NCI-H1048 (cell line): ENCODE data around the gene MNT.

Source experiments
- DNase-seq: peaks from one replicate; lab custom pipeline; 2025; lab: John Stamatoyannopoulos, UW

Gene MNT

DNA sequence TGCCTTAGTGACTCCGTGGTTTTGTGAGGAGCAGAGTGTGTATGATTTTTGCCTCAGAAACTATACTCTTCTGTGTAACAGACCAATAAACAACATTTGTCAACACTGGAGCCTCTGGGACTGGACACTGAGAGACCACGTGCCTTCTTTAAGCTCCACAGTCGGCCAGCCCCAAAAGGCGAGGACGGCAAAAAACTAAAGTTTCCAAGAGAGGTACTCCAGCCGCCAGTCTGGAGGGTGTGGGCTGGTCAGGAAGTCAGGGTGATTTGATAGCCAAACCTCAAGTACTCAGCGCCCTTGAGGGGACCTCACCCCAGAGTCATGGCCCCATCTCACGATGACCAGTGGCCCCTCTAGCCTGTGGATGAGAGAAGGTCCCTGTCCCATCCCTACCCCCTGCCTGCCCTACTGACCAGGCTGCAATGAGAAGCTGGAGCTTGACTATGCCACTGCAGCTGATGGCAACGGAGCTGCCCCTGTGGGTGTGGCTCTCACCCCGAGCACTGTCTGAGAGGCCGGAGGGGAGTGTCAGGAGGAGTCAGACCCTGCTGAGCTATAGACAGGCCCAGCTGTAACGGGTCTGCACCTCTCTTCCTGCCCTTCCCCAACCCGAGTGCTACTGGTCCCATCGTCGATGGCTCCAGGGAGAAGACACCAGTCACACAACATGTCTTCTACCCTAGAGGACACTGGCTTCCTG lies 19.8 kb downstream of the MNT start:
- DNase-seq, result no peak

DNA sequence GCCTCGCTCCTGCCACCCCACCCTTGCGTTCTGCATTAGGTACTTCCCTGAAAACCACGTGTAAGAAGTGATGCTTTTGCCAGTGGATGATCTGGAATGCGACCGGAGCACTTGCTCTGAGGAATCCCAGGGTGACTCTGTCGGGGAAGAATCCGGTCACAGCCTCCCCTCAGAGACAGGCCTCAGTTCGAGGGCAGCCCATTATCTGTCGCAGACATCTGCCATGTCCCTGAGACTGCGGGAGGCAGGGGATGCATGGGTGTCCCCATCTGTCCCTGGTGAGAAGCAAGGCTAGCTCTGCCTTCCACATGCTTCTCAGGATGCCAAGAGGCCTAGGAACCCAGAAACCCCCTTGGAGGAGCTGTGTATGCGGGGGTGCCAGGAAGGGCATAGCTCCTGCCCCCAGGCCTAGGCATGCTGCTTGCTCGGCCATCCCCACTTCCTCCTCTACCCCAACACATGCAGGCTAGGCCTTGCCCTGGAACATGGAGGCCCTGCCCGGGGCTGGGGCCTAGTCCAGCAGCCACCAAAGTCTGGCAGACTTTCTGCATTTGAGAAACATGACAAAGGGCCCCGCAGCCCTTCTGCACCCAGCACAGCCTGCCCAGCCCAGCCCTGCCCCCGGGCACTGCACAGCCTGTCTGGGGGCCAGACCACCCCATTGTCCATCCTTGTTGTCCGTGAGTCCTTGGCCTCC lies 20.5 kb downstream of the MNT start:
- DNase-seq, result no peak

DNA sequence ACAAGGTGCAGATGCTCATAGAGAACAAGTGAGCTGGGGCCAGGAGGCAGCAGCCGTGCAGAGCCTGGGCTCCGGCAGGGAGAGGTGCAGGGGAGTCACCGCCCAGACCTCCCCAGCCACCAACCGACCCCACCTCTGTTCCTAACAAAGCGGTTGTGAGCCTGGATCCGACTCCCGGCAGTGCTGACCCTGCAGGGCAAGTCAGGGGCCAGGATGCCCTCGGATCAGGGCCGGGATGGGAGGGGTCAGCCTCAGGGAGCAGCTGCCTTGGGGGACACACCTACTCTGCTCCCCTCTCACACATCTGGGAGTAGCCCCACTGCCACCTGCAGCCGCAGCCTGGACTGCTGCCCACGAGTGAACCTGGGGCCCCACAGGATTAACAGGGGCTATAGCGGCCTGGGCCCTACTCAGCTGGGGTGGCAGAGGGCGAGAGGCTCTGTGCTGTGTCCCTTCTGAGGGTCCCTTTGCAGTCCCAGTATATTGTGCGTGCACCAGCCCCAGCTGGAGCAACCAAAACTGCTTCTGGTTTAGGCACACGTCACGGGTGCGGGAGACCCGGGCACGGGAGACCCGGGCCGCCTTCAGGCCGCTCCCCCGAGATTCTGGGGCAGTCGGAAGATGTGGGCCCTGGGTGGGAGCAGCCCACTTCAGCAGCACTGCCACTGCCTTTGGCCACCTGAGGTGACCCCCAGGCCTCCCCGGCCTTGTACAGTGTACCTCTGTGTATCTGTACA lies 21.2 kb downstream of the MNT start:
- no peak for DNase-seq

DNA sequence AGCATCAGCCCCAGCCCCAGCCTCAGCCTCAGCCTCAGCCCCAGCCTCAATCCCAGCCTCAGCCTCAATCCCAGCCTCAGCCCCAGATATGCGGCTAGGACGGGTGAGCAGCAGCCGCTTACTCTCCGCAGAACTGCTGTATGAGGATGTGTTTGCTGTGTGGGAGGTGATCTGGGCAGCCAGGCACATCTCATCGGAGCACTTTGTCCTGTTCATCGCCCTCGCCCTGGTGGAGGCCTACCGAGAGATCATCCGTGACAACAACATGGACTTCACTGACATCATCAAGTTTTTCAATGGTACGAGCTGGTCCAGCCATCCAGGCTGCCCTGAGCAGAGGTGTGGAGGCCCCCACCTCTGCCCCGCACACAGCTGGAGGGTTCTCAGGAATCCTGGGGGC lies 22.0 kb downstream of the MNT start:
- DNase-seq, result no peak

DNA sequence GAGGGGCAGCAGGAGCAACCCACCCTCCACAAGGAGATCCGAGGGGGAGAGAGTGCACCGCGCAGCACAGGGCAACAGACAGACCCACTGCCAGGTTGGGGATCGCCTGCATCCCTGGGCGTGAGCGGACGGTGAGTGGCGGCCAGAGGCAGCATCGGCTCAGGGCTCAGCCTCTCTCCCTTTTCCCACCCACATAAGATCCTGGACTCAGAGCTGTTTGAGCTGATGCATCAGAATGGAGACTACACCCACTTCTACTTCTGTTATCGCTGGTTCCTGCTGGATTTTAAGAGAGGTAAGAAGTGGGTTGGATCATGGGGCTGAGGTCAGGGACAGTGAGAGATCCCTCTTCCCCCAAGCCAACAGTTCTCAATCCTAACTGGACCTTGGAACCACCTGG lies 23.2 kb downstream of the MNT start:
- DNase-seq, result no peak

DNA sequence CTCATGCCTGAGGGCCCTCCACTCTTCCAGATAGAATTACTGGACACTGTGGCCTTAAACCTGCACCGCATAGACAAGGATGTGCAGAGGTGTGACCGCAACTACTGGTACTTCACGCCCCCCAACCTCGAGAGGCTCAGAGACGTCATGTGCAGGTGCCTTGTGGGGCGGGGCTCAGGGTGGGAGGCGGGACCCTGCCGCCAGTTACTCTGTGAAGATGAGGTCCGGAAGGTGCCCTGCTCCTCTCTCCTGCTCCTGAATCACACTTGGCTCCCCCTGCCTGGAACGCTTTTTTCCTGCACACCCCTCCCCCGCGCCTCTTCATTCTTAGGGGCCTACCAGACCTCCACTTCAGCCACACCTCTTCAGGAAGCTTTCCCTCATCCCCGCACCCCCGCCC lies 24.8 kb downstream of the MNT start:
- no peak for DNase-seq

DNA sequence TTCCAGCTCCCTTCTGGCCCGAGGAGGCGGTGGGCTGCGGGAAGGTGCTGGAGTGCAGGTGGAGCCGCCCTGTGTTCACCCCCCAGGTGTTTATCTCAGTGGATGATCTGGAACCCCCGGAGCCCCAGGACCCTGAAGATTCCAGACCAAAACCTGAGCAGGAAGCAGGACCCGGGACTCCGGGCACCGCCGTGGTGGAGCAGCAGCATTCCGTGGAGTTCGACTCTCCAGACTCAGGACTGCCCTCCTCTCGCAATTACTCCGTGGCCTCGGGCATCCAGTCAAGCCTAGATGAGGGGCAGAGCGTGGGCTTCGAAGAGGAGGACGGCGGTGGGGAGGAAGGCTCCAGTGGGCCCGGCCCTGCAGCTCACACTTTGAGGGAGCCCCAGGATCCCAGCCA lies 25.5 kb downstream of the MNT start:
- no peak for DNase-seq

DNA sequence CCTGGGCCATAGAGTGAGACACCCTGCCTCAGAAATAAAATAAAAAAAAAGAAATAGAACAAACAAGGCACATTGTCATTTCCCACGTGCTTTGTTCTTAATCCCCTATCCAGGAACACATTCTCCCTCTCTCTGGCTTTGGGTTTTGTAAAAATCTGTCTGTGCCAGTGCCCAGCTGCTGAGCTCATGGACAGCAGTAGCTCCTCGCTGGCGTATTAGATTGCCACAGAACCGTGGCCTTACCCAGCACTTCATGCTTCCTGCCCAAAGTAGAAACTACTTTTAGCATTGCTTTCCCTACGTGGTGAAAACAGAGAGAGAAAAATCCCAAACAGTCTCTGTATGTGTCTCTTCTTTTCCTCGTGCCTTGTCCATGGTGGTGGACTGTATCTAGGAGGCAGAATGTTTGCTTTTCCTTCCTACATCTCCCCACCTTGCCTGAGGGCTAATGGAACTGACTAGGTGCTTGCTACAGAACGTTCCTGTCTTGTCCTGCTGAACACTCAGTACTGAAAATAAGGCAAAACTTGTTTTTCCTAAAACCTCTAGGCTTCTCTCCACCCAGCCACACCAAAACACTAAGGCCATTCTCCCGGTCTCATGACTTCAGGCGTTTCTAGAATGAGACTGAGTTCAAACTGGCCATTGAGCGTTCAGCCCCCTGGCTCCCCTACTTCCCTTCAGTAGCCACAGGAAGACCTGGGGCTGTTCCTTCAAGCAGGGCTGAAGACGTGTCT lies 26.1 kb downstream of the MNT start:
- no peak for DNase-seq

DNA sequence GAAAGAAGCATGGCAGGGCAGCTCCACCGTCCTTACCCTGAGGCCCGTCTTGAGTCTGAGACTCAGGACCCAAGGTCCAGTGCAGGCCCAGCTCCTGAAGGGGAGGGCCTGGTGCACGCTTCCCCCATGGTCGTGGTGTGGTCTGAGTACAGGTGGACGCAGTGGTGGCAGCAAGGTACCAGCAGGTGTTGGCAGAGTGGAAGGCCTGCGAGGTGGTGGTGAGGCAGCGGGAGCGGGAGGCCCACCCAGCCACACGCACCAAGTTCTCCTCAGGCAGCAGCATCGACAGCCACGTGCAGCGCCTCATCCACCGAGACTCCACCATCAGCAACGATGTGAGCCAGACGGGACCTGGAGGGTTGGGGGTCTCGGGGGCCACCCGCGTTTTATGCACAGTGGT lies 27.7 kb downstream of the MNT start:
- DNase-seq, result no peak

DNA sequence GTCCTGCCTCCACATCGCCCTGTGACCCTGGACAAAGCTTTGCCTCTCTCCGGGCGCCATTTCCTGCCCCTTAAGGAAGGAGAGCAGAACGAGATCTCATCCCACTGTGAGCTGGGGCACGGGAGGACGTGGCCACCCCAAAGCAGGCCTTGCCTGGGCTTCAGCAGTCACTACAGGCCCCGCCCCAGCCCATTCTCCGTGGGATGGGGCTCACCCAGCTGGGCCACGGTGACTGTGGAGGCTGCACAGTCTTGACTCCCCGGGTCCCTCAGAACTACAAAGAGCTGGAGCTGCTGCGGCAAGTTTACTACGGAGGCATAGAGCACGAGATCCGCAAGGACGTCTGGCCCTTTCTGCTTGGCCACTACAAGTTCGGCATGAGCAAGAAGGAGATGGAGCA lies 28.2 kb downstream of the MNT start:
- DNase-seq, result no peak

DNA sequence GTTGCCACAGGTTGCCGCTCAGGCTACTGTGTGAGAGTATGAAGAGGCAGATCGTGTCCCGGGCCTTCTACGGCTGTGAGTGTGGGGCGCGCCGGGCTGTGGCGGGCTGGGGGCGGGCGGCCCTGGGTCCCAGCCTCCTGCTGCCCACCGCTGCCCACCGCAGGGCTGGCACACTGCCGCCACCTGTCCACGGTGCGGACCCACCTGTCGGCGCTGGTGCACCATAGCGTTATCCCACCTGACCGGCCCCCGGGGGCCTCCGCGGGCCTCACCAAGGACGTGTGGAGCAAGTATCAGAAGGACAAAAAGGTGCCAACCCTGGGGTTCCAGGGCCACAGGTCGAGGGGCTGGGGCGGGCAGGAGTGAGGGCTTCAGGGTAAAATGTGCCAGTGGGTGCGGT lies 28.7 kb downstream of the MNT start:
- no peak for DNase-seq

DNA sequence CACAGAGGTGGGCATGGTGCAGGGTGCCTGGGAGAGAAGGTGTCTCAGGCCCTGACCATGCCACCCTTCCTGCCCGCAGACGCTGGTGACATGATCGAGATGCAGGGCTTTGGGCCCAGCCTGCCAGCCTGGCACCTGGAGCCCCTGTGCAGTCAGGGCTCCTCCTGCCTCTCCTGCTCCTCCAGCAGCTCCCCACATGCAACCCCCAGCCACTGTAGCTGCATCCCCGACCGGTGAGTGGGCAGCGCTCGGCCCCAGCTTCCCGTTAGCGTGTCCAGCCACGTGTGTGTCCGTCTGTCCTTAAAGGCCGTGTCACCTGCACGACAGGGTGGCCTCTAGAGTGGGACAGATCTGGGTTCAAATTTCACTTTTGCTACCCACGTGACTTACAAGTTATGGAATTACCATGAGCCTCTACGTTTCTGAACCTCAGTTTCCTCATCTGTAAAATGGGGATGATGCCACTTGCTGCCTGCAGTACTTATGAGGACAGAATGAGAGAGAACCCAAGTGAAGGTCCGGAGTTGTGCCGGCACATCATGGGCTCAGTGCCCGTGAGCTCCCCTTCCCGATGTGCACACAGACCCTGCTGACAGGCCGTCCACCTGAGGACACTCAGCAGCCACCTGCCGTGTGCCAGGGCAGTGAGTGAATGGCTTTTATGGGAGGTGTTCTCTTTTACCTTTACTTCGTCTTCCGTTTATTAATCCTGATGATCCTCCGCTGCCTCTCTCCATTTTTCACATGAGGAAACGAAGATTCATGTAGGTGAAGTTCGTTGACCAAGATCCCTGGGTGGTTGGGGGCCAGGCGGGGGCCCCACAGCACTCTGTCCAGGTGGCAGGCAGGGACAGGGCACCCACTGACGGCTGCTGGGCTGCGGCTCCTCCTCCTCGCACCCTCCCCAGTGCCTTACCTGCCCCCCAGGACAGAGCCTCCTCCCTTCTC lies 29.4 kb downstream of the MNT start:
- DNase-seq, result no peak

DNA sequence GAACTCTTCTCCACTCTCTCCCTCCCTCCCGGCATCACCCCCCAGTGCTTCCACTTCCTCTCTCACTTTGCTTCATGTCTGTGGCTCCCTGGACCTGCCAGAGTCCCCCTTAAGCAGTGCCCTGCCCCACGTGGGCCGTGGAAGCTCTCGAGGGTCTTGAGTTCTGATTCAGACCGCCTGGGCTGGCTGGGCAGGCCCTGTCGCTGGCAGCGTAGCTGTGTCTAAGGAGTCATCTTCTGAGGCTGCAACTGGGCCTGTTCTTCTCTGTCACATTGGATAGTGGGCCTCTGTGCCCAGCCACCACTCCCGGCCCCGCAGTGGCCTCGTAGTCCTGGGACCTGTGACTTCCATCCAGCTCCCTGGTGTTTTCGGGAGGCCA lies 30.7 kb downstream of the MNT start:
- no peak for DNase-seq

DNA sequence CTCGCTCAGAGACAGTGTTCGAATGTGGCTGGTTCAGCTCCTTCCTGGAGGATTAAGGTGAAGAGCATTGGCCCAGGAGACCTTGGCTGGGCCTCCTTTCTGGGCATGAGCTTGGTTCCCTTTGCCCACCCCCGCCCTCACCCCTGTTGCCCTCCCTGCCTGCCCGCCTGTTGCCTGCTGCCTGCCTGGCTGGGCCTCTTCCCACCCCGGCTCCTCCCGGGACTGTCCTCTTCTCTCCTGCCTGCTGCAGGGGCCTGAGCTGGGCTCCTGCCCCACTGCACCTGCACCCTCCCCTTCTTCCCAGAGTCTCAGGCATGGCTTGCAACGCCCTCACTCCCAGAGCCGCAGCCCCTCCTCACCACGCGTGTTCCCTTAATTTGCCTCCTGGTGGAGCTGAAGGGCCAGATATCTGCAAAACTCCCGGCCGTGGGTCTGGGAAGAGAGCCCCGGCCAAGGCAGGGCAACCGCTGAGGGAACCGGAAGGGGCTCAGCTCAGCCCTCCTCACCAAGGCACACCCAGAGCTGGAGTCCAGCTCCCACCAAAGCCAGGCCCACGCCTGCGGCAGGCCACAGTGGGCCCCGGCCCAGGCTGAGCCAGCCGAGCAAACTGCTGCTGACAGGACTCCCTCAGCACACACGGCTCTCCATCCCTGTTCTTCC lies 31.2 kb downstream of the MNT start:
- no peak for DNase-seq

DNA sequence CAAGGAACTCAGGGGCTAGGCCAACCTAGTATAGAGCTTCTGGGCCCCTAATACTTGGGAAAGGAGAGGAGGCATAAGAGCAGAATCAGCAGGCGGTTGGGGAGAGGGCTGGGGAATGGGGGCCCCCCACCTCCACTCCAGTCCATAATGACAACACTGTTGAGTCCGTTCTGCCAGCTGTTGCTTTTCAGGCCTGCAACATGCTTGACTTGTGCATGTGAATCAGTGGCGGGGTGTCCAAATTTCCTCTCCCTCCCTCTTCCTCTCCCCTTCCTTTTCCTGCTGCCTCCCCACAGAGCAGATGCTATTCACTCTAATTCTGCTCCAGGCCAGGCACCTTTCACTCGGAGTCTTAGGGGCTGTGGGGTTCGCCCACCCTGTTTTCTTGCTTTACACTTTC lies 31.8 kb downstream of the MNT start:
- DNase-seq, result no peak

DNA sequence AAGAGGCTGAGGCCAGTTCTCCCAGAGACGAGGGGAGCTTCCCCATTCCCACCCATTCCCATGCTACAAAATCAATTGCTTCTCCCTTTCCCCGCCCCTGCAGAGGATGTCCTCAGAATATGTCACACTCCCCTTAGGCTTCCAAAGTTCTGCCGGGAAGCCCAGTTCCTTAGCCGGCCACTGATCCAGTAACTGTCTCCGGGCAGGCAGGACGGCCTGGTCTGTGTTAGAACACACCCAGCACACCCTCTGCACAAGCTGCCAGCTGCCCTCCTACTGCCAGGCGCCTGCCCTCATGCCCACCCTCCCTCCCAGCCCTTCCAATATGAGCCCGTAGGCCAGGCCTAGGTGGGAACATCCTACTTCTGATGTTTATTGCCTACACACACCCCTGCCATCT lies 32.5 kb downstream of the MNT start:
- no peak for DNase-seq

DNA sequence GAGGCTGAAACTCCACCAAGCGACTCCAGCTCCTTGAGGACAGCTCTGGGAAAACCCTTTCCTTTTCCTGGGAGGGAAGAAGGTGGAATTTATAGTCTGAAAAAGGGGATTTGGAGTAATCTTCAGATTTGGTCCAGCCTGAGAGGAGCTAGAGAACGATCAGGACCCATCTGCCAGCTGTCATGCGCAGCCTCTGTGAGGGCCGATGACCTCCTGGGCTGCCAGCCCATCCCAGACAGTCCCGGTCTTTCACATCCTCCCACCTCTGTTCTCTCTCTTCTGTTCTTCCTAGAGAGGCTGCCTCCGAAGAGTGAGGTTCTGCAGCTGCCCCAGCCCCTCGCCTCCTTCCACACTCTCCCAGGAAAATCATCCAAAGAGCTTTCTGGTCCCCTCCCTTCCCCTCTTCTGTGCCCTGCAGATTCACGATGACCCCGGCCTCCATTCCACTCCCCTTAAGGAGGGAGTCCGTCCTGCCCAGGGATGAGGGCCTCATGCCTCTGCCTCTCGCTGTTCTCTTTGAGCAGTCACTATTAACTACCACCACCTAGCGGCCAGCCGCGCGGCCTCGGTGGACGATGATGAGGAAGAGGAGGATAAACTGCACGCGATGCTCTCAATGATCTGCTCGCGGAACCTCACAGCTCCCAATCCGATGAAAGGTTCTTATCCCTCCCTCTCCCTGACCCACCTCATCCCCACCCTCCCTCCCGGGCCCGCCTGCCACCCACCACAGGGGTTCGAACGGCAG lies 33.9 kb downstream of the MNT start:
- no peak for DNase-seq

DNA sequence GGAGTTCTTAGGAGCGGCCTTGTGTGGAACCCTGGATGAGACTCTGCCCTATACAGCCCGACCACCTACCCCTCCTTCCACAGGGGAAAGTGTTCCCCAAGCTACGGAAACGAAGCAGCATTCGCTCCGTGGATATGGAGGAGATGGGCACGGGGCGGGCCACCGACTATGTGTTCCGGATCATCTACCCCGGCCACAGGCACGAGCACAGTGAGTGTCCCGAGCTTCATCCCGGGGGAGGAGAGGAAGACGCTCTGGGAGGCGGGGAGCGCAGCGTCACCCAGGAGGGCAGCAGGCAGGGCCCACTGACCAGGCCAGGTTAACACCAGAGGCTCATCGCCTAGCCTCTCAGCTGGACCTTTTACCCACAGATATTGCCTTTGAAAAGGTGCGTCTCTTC lies 35.7 kb downstream of the MNT start:
- no peak for DNase-seq

DNA sequence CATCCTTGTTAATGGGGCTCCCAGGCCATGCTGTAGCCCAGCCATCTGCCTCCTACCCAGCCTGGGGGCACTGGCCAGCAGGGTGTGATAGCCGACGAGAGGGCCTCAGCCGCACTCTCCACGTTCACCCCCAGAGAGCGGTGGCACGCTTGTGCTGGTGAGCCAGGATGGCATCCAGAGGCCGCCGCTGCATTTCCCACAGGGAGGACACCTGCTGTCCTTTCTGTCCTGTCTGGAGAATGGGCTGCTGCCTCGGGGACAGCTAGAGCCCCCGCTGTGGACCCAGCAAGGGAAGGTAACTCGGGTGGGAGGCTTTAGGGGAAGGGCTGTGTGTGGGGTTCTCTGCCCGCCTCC lies 36.1 kb downstream of the MNT start:
- no peak for DNase-seq
